Liver (tissue), 9 donors: ENCODE results near the gene PTER. TPM values are rescaled to one million over a fixed set of nuclear protein-coding genes. Genes with fewer than 3 reads are reported as not detected.
A peak's percentile ranks its signal among the peaks of the same experiment; 100 is the strongest.

Source experiments
- DNase-seq: peaks from one replicate; pipeline ENCODE4 v3.0.0-alpha.2; 2017; ENCODE audit warnings: low spot score
- H3K27ac ChIP-seq, 2 donors: one replicate each; pipeline ENCODE4 v1.7.0; 2013; ENCODE audit warnings: inconsistent platforms in 2 of 2, low read length in 2 of 2, control low read depth in 1 of 2, low read depth in 1 of 2, mild to moderate bottlenecking in 1 of 2
- H3K27me3 ChIP-seq, 4 donors: one replicate each; pipeline versions ENCODE4 v1.6.1 to v1.7.0; 2013; ENCODE audit warnings: low read length in 3 of 4, inconsistent platforms in 1 of 4, mild to moderate bottlenecking in 1 of 4, moderate library complexity in 1 of 4; ENCODE audit not compliant: control insufficient read depth in 4 of 4, insufficient read depth in 4 of 4
- H3K36me3 ChIP-seq, 4 donors: one replicate each; pipeline versions ENCODE4 v1.6.1 to v1.7.0; 2013; ENCODE audit warnings: low read length in 3 of 4, mild to moderate bottlenecking in 3 of 4, low read depth in 1 of 4, moderate library complexity in 1 of 4; ENCODE audit not compliant: control insufficient read depth in 4 of 4, insufficient read depth in 3 of 4
- H3K4me1 ChIP-seq, 4 donors: one replicate each; pipeline versions ENCODE4 v1.6.1 to v1.7.0; 2013; ENCODE audit warnings: low read length in 3 of 4, mild to moderate bottlenecking in 3 of 4, moderate library complexity in 1 of 4; ENCODE audit not compliant: control insufficient read depth in 4 of 4, insufficient read depth in 4 of 4
- H3K4me3 ChIP-seq, 3 donors: one replicate each; pipeline versions ENCODE4 v1.6.1 to v1.7.0; 2013; ENCODE audit warnings: low read length in 3 of 3, control low read depth in 1 of 3, low read depth in 1 of 3, mild to moderate bottlenecking in 1 of 3
- H3K9ac ChIP-seq, 2 donors: one replicate each; pipeline ENCODE4 v1.7.0; 2013; ENCODE audit warnings: low read length in 2 of 2, mild to moderate bottlenecking in 2 of 2, moderate library complexity in 2 of 2, control low read depth in 1 of 2, low read depth in 1 of 2
- H3K9me3 ChIP-seq, 4 donors: one replicate each; pipeline versions ENCODE4 v1.6.1 to v1.7.0; 2013; ENCODE audit warnings: low read length in 3 of 4; ENCODE audit not compliant: control insufficient read depth in 4 of 4
- ATF3 ChIP-seq: IDR thresholded peaks from 2 replicates; pipeline ENCODE4 v1.6.1; 2016; ENCODE audit warnings: antibody characterized with exemption
- CTCF ChIP-seq: fragments of 150-350 bp; IDR thresholded peaks from 2 replicates; pipeline ENCODE4 v1.5.1; 2017; ENCODE audit warnings: improper control_type of control experiment, low read depth, low read length; ENCODE audit not compliant: missing input control
- EGR1 ChIP-seq, 2 donors: IDR thresholded peaks; 2 replicates each; pipeline ENCODE4 v1.6.1; 2016 to 2018; ENCODE audit warnings: antibody characterized with exemption in 2 of 2, low read depth in 2 of 2
- FOXA1 ChIP-seq: IDR thresholded peaks from 2 replicates; pipeline ENCODE4 v1.6.1; 2016; ENCODE audit warnings: antibody characterized with exemption
- FOXA2 ChIP-seq: IDR thresholded peaks from 2 replicates; pipeline ENCODE4 v1.6.1; 2016; ENCODE audit warnings: antibody characterized with exemption
- GABPA ChIP-seq, 2 donors: IDR thresholded peaks in 1 of 2; conservative IDR thresholded peaks in 1 of 2; 2 replicates each; pipeline ENCODE4 v1.6.1; 2016; ENCODE audit warnings: antibody characterized with exemption in 2 of 2, mild to moderate bottlenecking in 1 of 2, moderate library complexity in 1 of 2
- HNF4A ChIP-seq, 2 donors: conservative IDR thresholded peaks; 2 replicates each; pipeline ENCODE4 v1.6.1; 2016; ENCODE audit warnings: antibody characterized with exemption in 2 of 2, mild to moderate bottlenecking in 2 of 2
- HNF4G ChIP-seq: IDR thresholded peaks from 2 replicates; pipeline ENCODE4 v1.6.1; 2016; ENCODE audit warnings: antibody characterized with exemption
- MAX ChIP-seq: IDR thresholded peaks from 2 replicates; pipeline ENCODE4 v1.6.1; 2016; ENCODE audit warnings: antibody characterized with exemption
- RAD21 ChIP-seq, 2 donors: IDR thresholded peaks; 2 replicates each; pipeline ENCODE4 v1.6.1; 2016; ENCODE audit warnings: antibody characterized with exemption in 2 of 2, mild to moderate bottlenecking in 2 of 2
- RXRA ChIP-seq, 2 donors: IDR thresholded peaks; 2 replicates each; pipeline ENCODE4 v1.6.1; 2017 to 2018; ENCODE audit warnings: antibody characterized with exemption in 2 of 2, mild to moderate bottlenecking in 1 of 2
- SP1 ChIP-seq: IDR thresholded peaks from 2 replicates; pipeline ENCODE4 v1.6.1; 2018; ENCODE audit warnings: antibody characterized with exemption, mild to moderate bottlenecking
- TAF1 ChIP-seq: conservative IDR thresholded peaks from 2 replicates; pipeline ENCODE4 v1.6.1; 2016; ENCODE audit warnings: antibody characterized with exemption, mild to moderate bottlenecking
- YY1 ChIP-seq: IDR thresholded peaks from 2 replicates; pipeline ENCODE4 v1.6.1; 2016; ENCODE audit warnings: antibody characterized with exemption, mild to moderate bottlenecking
- WGBS: extraction: QIAGEN DNeasy Blood & Tissue Kit; methylation state at CpG from one replicate; pipeline ENCODE4 v1.1.7; 2013; 5-methylcytosine and 5-hydroxymethylcytosine counted together
- polyA plus RNA-seq, 2 donors: library from polyadenylated mRNA; stranded (reverse) in 1 of 2; unstranded in 1 of 2; fragments of 200-250 nt in 1 of 2; fragments of >200 nt in 1 of 2; fragmentation: Nextera tagmentation in 1 of 2; extraction: Ambion mirVana in 1 of 2; gene quantifications; one replicate each; pipeline versions ENCODE4 v1.2.1 to v1.2.3, GENCODE V29; 2013 to 2015
- total RNA-seq, 2 donors: library from RNA; depleted of rRNA; stranded (reverse); fragments of >200 nt; gene quantifications; one replicate each; pipeline ENCODE4 v1.2.3, GENCODE V29; 2014
- TF ChIP-seq, protein P1 (sequence below): IDR thresholded peaks from 2 replicates; pipeline ENCODE4 v1.6.1; 2016; ENCODE audit warnings: antibody characterized with exemption
- donor health status: healthy.
- donor health status: healthy.
- donor health status: healthy.
- donor health status: healthy.
- donor health status: healthy.

PTER gene
- total and polyA plus RNA-seq, 4 donors = 4.4 to 15.7 (median 8.9) TPM

DNA sequence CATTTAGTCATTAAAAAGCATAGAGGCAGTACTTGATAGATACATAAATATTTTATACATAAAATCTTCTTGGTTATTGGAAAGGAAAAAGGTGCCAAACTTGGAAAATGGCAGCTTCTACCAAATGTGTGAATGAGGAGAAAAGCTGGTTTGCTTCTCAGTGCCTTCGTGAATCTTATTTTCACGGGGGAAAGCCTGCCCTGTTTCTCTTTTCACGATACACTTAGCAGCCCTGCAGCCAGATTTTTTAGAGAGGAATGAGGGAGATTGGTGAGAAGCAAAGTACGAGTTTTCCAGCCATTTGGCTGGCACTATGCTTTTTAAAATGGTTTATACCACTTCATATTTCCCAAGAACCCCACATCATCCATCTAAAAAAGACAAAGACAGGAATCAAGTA is 107.8 kb downstream of the PTER start:
- no peak overlapping the region for H3K9ac ChIP-seq
- no peak overlapping the region for H3K4me3 ChIP-seq
- H3K27me3 ChIP-seq = peaks cover 0 to 3% (median 0%) of the 10 kb centered on the region in 4 donors
- H3K9me3 ChIP-seq = no peaks in the 10 kb centered on the region
- no peak overlapping the region for H3K27ac ChIP-seq
- H3K4me1 ChIP-seq = no peaks in the 10 kb centered on the region
- no peaks in the 10 kb centered on the region for H3K36me3 ChIP-seq
- TF ChIP-seq MAX (no peak), RXRA (IDR thresholded peaks at IDR 0.05) (no peak), HNF4G (no peak), EGR1 (IDR thresholded peaks at IDR 0.05; ENCODE audit: low read depth in 2 of 2) (no peak), YY1 (no peak), SP1 (no peak), HNF4A (conservative IDR thresholded peaks at IDR 0.05) (no peak), FOXA2 (no peak), FOXA1 (no peak), ATF3 (no peak)
- DNase-seq = no peak
- 77% methylated on average over 4 of the region's 4 CpGs for WGBS

- peaks cover 0 to 3% (median 0%) of the 10 kb centered on the region in 4 donors for H3K27me3 ChIP-seq
- WGBS = 33% methylated on average over 7 of the region's 7 CpGs
- H3K4me1 ChIP-seq = no peaks in the 10 kb centered on the region
- no peak overlapping the region for H3K27ac ChIP-seq
- TF ChIP-seq TAF1 (no peak), FOXA1 (no peak), HNF4G (no peak), FOXA2 (no peak), RAD21 (IDR thresholded peaks at IDR 0.05) (peak; percentile 71 to 80), CTCF (peak; percentile 52)
- DNase-seq = no peak
- no peak overlapping the region for H3K9ac ChIP-seq
- no peaks in the 10 kb centered on the region for H3K9me3 ChIP-seq
- H3K36me3 ChIP-seq = no peaks in the 10 kb centered on the region
- no peak overlapping the region for H3K4me3 ChIP-seq
These were observed 108.4 kb downstream of the PTER start for GRCh38 chr10:16545116-16545736.

- 87% methylated on average over 4 of the region's 4 CpGs for WGBS
- Histone ChIP-seq H3K4me1 (no peaks in the 10 kb centered on the region), H3K27ac (no peak overlapping the region), H3K9ac (no peak overlapping the region), H3K36me3 (no peaks in the 10 kb centered on the region), H3K4me3 (no peak overlapping the region), H3K9me3 (no peaks in the 10 kb centered on the region), H3K27me3 (peaks cover 0 to 3% (median under 1%) of the 10 kb centered on the region in 4 donors)
- no peak for DNase-seq
- TF ChIP-seq, protein P1, sequence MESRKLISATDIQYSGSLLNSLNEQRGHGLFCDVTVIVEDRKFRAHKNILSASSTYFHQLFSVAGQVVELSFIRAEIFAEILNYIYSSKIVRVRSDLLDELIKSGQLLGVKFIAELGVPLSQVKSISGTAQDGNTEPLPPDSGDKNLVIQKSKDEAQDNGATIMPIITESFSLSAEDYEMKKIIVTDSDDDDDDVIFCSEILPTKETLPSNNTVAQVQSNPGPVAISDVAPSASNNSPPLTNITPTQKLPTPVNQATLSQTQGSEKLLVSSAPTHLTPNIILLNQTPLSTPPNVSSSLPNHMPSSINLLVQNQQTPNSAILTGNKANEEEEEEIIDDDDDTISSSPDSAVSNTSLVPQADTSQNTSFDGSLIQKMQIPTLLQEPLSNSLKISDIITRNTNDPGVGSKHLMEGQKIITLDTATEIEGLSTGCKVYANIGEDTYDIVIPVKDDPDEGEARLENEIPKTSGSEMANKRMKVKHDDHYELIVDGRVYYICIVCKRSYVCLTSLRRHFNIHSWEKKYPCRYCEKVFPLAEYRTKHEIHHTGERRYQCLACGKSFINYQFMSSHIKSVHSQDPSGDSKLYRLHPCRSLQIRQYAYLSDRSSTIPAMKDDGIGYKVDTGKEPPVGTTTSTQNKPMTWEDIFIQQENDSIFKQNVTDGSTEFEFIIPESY = no peak
- TF ChIP-seq FOXA1 (no peak), RAD21 (IDR thresholded peaks at IDR 0.05) (no peak), GABPA (IDR thresholded peaks at IDR 0.05 in 1 of 2, conservative IDR thresholded peaks at IDR 0.05 in 1 of 2) (no peak)
These were observed 111.2 kb downstream of the PTER start for GRCh38 chr10:16547973-16548372.
